ENCODE data around the gene GPHB5. TPM values are rescaled to one million over a fixed set of nuclear protein-coding genes. Genes with fewer than 3 reads are reported as not detected.

The GPHB5 gene
- total and polyA plus RNA-seq, 8 donors: not detected

Other genes with a start within 250 kb of the GPHB5 start
- 10 to 100 TPM in 1 of 5 donors, 1 to 10 TPM in 4; 2.2 to 18.5 (median 5.9) TPM for gene RHOJ, start 114.5 kb downstream of the GPHB5 start, total RNA-seq
- 10 to 100 TPM in 1 of 3 donors, 1 to 10 TPM in 2; 5.2 to 15.9 (median 7.0) TPM for gene RHOJ, start 114.5 kb downstream of the GPHB5 start, polyA plus RNA-seq
- gene PPP2R5E, start 224.4 kb upstream of the GPHB5 start, total RNA-seq: 10 to 100 TPM; 12.7 to 32.9 (median 18.0) TPM
- 10 to 100 TPM in 1 of 3 donors, 1 to 10 TPM in 2; 7.2 to 10.5 (median 8.2) TPM for gene PPP2R5E, start 224.4 kb upstream of the GPHB5 start, polyA plus RNA-seq

Measured in stomach (tissue), 8 donors.